GM12864 (cell line): ENCODE data around the gene FTH1.

Source experiments
- DNase-seq: peaks from one replicate; pipeline ENCODE4 v3.0.0-alpha.2; 2011; ENCODE audit warnings: low read depth
- H3K4me3 ChIP-seq: 2 replicates; pipeline ENCODE4 v1.5.1; 2011; ENCODE audit warnings: mild to moderate bottlenecking, low read depth, low read length, control low read depth
- CTCF ChIP-seq: IDR thresholded peaks from 2 replicates; pipeline ENCODE4 v1.5.1; 2011; ENCODE audit warnings: low read depth, mild to moderate bottlenecking, moderate library complexity, low read length, control low read depth, inconsistent platforms; ENCODE audit errors: missing control alignments

FTH1 gene

GRCh38 chr11:61978703-61979661 is 11.5 kb upstream of the FTH1 start:
- no peak for TF ChIP-seq CTCF

GRCh38 chr11:61976813-61977475 is 9.5 kb upstream of the FTH1 start:
- no peak for DNase-seq
- TF ChIP-seq CTCF = no peak
- no peak overlapping the region for H3K4me3 ChIP-seq

More at GRCh38 chr11:61978703-61979661, 11.5 kb upstream of the FTH1 start:
- H3K4me3 ChIP-seq = no peak overlapping the region
- DNase-seq = no peak

GRCh38 chr11:61976420-61976800 is 9.0 kb upstream of the FTH1 start:
- TF ChIP-seq CTCF = no peak
- no peak for DNase-seq
- no peak overlapping the region for H3K4me3 ChIP-seq

GRCh38 chr11:61975638-61976419 is 8.4 kb upstream of the FTH1 start:
- no peak overlapping the region for H3K4me3 ChIP-seq
- no peak for DNase-seq
- TF ChIP-seq CTCF = no peak

- no peak for TF ChIP-seq CTCF
- H3K4me3 ChIP-seq = no peak overlapping the region
- no peak for DNase-seq
Measured at GRCh38 chr11:61974766-61975631, 7.6 kb upstream of the FTH1 start.
